ENCODE results near the gene SFXN4.
"Not testable (repeated sequence)": the region's sequence is repeated elsewhere in the genome, so short reads cannot be mapped to it uniquely, and the experiment has no call there.

Gene SFXN4

DNA sequence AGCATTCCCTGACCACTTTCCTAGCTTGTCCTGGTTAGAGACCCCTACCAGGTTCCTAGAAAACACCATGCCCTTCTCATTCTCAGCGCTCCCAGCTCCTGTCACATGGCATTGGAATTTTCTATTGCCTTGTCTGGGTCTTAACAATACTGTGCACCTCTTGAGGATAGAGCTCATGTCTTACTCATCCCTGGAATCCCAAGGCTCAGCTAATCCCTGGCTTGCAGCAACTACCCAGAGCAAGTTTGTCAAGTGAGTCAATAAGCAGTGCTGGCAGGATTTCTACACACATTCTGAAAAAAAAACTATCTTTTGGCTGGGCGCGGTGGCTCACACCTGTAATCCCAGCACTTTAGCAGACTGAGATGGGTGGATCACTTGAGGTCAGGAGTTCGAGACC is 24.8 kb upstream of the SFXN4 start:
- peak; percentile 99 for DNase-seq (ENCODE audit: low read depth)

DNA sequence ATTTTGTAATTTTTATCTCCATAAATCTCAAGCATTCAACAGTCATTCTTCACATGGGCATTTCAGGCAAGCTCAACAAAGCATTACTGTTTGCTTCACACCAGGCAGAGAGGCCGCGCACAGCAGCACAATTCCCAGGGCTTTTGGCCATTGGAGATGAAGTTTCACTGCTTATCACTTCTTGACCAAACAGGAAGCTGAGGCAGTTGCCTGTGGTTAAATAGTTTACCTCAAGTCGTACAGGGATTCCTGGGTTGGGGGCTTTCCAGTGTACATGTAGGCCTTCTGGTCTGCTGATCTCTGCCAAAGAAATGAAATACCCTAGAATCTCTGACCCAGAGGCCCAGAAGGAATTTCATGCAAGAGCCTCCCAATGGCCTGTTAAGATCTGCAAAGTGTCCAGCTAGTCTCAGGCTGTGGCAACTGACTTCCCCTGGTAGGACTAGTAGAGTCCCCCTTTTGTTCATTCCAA is 24.3 kb upstream of the SFXN4 start:
- DNase-seq (ENCODE audit: low read depth), result peak; percentile 76

GRCh38 chr10:119183664-119184412 is 18.3 kb upstream of the SFXN4 start:
- DNase-seq (ENCODE audit: low read depth), result no peak

- DNase-seq (ENCODE audit: low read depth), result not testable (repeated sequence)
Observed at GRCh38 chr10:119180850-119181400, 15.4 kb upstream of the SFXN4 start.

GRCh38 chr10:119178372-119179119 is 13.0 kb upstream of the SFXN4 start, which contains the start of gene PRDX3:
TSS of gene PRDX3 (minus strand) at chr10:119178812. CDS start at chr10:119178790, 22 bp downstream.
- DNase-seq (ENCODE audit: low read depth), result peak; percentile 95

- DNase-seq (ENCODE audit: low read depth), result peak; percentile 56
Observed at GRCh38 chr10:119177708-119178371, 12.3 kb upstream of the SFXN4 start.

DNA sequence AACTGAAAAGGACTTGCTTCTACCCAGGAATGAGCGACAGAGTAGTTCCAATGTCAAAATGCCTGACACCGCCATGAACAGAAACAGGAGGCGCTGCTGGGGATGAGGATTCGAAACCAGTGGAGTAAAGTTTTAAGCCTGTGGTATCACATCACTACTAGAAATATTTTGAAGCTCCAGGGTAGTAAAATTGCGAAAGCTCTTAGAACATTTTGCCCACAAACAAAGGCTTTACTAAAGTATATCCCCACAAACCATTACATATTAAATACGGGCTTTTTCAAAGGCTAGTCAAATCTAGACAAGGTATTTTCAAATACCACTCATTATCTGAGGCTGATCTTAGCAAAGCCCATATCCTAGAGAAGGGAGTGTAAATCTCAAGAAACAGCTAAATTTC is 10.7 kb upstream of the SFXN4 start:
- no peak for DNase-seq (ENCODE audit: low read depth)

DNA sequence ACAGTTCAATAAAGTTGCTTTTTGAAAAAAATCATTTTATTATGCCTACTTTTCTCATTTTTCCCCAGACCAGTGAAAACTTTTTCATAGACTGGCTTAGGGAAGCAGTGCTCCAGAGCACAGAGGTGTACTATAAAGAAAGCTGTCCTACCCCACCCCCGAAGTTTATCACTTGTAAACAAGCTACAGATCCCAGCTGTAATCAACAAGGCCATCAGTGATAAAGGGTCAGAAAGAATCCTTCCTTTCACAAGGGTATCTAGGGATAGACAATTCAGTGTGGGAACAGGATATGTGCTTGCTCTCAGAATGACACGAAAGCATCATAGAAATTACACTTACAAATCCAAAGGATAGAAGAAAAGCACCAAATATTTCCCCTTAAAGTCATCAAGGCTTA is 8.6 kb upstream of the SFXN4 start:
- no peak for DNase-seq (ENCODE audit: low read depth)

DNA sequence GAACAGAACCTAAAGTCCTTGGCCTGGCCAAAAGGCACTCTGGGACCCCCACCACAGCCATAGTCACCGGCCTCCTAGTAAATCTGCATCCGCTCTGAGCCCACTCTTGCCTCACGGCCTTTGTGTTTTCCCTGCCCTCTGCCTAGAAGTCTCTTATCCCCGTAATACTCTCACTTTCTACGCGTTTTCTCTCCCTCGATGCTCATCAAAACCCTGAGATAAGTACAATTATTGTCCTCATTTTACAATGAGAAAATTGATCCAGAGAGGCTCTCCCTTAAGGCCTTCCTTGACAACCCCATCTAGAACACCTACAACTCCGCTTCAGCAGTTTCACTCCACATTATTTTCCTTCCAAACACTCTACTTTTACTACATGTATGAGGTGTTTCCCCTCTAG is 1.5 kb upstream of the SFXN4 start:
- no peak for DNase-seq (ENCODE audit: low read depth)

- DNase-seq (ENCODE audit: low read depth), result peak; percentile 46
Observed at GRCh38 chr10:119166564-119166963, 1.1 kb upstream of the SFXN4 start.

DNA sequence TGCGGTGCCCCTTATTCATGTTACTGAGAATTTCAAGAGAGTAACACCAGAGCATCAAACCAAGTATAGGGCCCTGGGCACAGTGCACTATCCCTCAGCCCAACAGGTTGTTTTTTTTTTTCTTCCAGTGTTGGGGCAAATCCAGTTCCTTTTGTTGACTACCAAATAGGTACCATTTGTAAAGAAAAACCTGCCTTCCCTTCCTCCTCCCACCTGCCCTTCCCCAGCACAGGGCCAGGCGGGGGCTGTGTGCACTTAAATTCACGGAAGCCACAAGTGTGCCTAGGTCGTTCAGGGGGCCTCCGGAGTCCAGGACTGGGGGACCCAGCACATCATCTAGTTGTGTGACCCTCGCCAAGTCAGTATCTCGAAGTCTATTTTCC is 595 bp upstream of the SFXN4 start:
- DNase-seq (ENCODE audit: low read depth), result no peak

DNA sequence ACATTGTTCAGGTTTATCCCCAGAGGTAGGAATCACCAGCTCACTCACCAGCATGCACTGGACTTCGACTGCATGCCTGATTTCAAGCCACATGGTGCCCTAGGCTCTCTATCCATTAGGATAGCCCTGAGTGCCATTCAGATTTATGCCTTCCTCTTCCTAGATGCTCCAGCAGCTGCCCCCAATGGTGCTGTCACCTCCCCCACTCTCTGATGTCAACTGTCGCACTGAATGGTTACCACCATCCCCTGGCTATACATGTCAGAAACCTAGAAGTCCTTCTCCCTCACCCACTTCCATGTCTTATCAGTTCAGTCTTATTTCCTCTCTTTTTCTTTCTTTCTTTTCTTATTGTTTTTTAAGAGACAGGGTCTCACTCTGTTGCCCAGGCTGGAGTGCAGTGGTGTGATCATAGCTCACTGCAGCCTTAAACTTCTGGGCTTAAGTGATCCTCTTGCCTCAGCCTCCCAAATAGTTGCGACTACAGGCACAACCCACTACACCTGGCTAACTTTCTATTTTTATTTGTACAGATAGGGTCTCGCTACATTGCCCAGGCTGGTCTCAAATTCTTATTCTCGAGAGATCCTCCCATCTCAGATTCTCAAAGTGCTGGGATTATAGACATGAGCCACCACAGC is 2.9 kb downstream of the SFXN4 start:
- no peak for DNase-seq (ENCODE audit: low read depth)

DNA sequence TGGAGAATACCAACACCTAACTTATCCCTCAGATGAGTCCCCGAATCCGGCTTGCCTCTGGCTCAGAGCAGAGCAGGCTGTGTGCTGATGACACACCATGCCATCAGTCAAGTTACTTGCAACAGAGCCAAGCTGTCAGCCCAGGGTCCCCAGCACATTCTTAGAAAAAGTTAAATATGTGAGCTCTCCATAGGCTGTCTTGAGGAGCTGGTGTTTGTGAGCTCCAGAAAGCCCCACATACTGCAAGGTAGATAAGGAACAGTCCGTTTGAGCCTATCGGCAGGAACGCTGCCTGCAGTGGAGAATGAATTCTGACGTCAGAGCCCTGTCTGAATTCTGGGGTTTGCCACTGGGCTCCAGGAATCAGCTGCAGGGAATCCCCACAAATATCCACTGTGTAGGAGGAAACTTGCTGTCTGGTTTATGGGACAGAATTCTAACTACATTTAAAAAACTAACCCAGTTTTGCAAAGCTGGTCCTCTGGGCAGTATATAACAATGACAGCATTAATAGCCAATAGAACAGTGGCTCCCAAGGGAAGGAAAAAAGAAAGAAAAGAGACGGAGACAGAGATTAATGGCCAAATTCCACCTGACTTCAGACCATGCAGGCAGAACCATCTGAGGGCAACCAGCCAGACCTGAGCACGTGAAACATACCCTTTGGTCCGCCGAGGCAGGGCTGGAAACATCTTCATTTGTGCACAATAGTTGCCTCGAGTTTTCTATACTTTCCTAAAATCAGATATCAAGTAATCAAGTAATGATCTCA is 3.6 kb downstream of the SFXN4 start:
- peak; percentile 51 for DNase-seq (ENCODE audit: low read depth)

DNA sequence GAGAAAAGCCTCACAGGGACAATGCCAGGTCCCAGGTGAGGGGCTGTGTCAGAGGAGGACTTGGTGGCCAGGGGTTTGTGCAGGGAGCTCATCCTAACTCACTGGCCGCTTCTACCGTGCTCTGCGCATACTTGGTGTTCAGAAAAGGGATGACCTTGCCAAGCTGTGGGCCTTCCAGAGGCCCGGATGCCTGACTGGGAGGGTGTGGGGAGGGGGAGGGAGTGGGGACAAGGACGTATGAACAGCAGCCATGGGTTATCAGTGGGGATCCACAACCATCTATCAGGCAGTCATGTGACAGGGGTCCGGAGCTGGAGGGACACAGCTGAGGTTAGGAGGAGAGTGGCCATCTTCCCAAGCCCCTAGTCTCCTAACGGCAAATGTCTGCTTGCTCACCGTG is 6.2 kb downstream of the SFXN4 start:
- DNase-seq (ENCODE audit: low read depth), result no peak

DNA sequence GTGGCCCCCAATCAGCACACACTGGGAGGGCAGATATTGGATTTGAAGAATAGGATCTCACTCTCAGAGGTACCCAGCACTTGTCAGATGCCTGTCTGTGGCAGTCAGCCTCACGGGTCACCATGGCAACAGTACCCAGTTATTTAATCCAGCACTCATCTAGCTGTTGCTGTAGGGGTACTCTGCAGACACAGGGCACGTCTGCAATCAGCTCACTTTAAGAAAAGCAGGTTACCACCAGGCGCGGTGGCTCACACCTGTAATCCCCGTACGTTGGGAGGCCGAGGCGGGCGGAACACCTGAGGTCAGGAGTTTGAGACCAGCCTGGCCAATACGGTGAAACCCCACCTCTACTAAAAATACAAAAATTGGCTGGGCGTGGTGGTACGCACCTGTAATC is 11.9 kb downstream of the SFXN4 start:
- DNase-seq (ENCODE audit: low read depth), result no peak

DNA sequence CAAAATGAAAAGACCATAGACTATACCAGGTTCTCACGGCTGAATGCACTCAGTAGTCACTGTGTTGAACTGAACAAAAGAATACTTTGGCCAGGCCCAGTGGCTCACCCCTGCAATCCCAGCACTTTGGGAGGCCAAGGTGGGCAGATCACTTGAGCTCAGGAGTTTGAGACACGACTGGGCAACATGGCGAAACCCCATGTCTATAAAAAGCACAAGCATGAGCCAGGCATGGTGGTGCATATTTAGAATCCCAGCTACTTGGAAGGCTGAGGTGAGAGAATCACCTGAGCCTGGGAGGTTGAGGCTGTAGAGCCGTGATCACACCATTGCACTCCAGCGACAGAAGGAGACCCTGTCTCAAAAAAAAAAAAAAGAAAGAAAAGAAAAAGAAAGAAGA is 12.5 kb downstream of the SFXN4 start:
- DNase-seq (ENCODE audit: low read depth), result no peak

DNA sequence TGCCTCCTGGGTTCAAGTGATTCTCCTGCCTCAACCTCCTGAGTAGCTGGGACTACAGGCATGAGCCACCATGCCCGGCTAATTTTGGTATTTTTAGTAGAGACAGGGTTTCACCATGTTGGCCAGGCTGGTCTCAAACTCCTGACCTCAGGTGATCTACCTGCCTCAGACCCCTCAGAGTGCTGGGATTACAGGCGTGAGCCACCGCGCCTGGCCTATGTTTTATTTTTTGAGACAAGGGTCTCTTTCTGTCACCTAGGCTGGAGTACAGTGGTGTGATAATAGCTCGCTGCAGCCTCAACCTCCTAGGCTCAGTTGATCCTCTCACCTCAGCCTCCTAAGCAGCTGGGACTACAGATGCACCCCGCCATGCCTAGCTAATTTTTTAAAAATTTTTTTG is 13.9 kb downstream of the SFXN4 start:
- not testable (repeated sequence) for DNase-seq (ENCODE audit: low read depth)

- no peak for DNase-seq (ENCODE audit: low read depth)
Observed at GRCh38 chr10:119149729-119150128, 15.8 kb downstream of the SFXN4 start.

GRCh38 chr10:119149157-119149556 is 16.4 kb downstream of the SFXN4 start:
- no peak for DNase-seq (ENCODE audit: low read depth)

DNA sequence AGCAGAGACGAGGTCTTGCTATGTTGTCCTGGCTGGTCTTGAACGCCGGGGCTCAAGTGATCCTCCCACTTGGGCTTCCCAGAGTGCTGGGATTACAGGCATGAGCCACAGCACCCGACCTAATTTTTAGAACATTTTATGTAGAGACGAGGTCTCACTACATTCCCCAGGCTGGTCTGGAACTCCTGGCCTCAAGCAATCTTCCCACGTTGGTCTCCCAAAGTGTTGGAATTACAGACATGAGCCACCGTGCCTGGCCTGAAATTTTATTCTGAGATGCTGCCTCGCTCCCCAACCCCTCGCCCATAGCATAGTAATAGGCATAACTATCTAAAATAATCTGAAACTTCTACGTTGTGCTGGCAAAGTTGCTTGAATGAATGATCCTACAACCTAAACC is 21.9 kb downstream of the SFXN4 start:
- no peak for DNase-seq (ENCODE audit: low read depth)

DNA sequence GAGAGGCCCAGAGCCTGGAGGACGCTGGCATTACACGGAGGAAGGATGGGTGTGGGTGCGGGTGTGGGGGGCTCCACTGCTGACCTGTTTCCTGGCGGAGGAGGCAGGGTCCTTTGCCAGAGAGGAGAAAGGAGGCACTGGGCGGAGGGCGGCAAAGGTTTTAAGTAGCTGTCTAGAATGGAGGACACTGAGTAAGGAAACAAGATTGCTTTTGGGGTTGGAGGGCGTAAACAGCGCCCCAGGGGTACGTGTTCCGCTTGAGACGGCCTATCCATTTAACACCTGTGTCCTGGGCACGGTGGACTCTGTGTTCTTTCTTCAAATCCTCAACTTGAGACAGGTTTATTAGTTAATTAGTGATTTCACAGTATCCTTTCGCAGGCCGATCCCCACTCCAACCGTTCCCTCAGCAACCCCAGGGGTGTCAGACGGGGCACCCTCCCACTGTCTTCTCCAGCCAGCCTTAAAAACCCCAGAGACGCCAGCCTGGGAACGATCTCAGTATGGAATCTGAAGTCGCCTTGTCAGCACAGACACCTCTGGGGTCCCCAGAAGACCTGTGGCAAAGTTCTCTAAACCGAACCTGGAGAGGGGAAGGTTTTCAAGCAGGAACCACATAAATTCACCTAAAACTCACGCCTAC is 24.8 kb downstream of the SFXN4 start:
- no peak for DNase-seq (ENCODE audit: low read depth)
